ENCODE results near the gene RBM11.

GRCh38 chr21:14243874-14244273, 27.9 kb downstream of the RBM11 start:
- TF ChIP-seq CTCF (IDR thresholded peaks at IDR 0.05; ENCODE audit: insufficient read depth, low read length) (no peak), REST (IDR thresholded peaks at IDR 0.05; ENCODE audit: insufficient replicate concordance, low read depth) (no peak), GABPA (IDR thresholded peaks at IDR 0.05; ENCODE audit: low read depth) (no peak)

Measured in HL-60 (cell line).